Hematopoietic multipotent progenitor cell treated with erythropoietin and hydrocortisone succinate and interleukin-3 and kit ligand, for 15 days (in vitro differentiated cells): ENCODE measurements around the gene PDCD2L.
"Not testable (repeated sequence)": the region's sequence is repeated elsewhere in the genome, so short reads cannot be mapped to it uniquely, and the experiment has no call there.

Experiments used
- DNase-seq: peaks from one replicate; pipeline ENCODE4 v3.0.0-alpha.2; 2015; ENCODE audit warnings: low spot score

Gene PDCD2L

GRCh38 chr19:34373601-34374288 lies 30.5 kb upstream of the PDCD2L start:
- DNase-seq: no peak

- no peak for DNase-seq
These were observed 28.6 kb upstream of the PDCD2L start for GRCh38 chr19:34375598-34375997.

GRCh38 chr19:34380639-34381241 lies 23.5 kb upstream of the PDCD2L start:
- no peak for DNase-seq

GRCh38 chr19:34381399-34382251 lies 22.6 kb upstream of the PDCD2L start:
- no peak for DNase-seq

- no peak for DNase-seq
These were observed 21.7 kb upstream of the PDCD2L start for GRCh38 chr19:34382471-34382870.

- DNase-seq: no peak
These were observed 20.6 kb upstream of the PDCD2L start for GRCh38 chr19:34383599-34383998.

- no peak for DNase-seq
These were observed 17.4 kb upstream of the PDCD2L start for GRCh38 chr19:34386645-34387445.

GRCh38 chr19:34387446-34387810 lies 16.8 kb upstream of the PDCD2L start:
- no peak for DNase-seq

GRCh38 chr19:34388745-34389144 lies 15.5 kb upstream of the PDCD2L start:
- DNase-seq: not testable (repeated sequence)

GRCh38 chr19:34391813-34392212 lies 12.4 kb upstream of the PDCD2L start:
- DNase-seq: no peak

GRCh38 chr19:34393031-34393430 lies 11.2 kb upstream of the PDCD2L start:
- DNase-seq: no peak

- no peak for DNase-seq
These were observed 10.6 kb upstream of the PDCD2L start for GRCh38 chr19:34393629-34394028.

- DNase-seq: no peak
These were observed 6.3 kb upstream of the PDCD2L start for GRCh38 chr19:34397853-34398252.

- no peak for DNase-seq
These were observed 4.3 kb upstream of the PDCD2L start for GRCh38 chr19:34399886-34400285.

- not testable (repeated sequence) for DNase-seq
These were observed 3.4 kb upstream of the PDCD2L start for GRCh38 chr19:34400844-34401243.

- no peak for DNase-seq
These were observed 2.1 kb upstream of the PDCD2L start for GRCh38 chr19:34402074-34402600.

GRCh38 chr19:34403784-34404108 lies 453 bp upstream of the PDCD2L start:
- DNase-seq: no peak

- no peak for DNase-seq
These were observed 1.9 kb downstream of the PDCD2L start for GRCh38 chr19:34405892-34406660.

GRCh38 chr19:34408411-34408810 lies 4.2 kb downstream of the PDCD2L start:
- no peak for DNase-seq

GRCh38 chr19:34409189-34410164 lies 5.3 kb downstream of the PDCD2L start:
- no peak for DNase-seq
